HEK293T (cell line): ENCODE results near the gene SETD6.

Source experiments
- FOXA1 ChIP-seq: fragments of 450-650 bp; IDR thresholded peaks from 2 replicates; pipeline ENCODE4 v1.6.1; 2016; ENCODE audit warnings: mild to moderate bottlenecking
- FOXM1 ChIP-seq: fragments of 450-650 bp; IDR thresholded peaks from 2 replicates; pipeline ENCODE4 v1.6.1; 2017; ENCODE audit warnings: mild to moderate bottlenecking, borderline replicate concordance
- HDGF ChIP-seq: fragments of 450-650 bp; IDR thresholded peaks from 2 replicates; pipeline ENCODE4 v1.6.1; 2017; ENCODE audit warnings: antibody characterized with exemption, borderline replicate concordance
- SP1 ChIP-seq: fragments of 450-650 bp; IDR thresholded peaks from 2 replicates; pipeline ENCODE4 v1.6.1; 2017
- TF ChIP-seq, protein P1 (sequence below): fragments of 450-650 bp; IDR thresholded peaks from 2 replicates; pipeline ENCODE4 v1.6.1; 2016

DNA sequence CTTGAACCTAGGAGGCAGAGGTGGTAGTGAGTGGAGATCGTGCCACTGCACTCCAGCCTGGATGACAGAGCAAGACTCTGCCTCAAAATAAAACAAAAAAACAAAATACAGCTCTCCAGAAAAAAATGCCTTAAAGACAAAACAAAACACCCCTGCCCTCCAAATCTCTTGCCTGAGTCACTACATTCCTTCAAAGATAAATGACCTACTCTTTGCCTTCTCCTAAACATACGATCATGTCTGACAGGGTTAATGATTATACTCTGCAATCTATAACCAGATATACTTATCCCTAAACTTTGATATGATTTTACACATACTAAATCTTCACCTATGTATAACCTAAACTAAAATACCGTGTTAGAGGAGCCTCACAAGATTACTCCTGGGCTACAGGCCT is 1.4 kb upstream of the SETD6 start:
- TF ChIP-seq FOXM1, result no peak
- TF ChIP-seq SP1, result no peak
- TF ChIP-seq HDGF, result no peak
- no peak for TF ChIP-seq FOXA1
- TF ChIP-seq, protein P1, sequence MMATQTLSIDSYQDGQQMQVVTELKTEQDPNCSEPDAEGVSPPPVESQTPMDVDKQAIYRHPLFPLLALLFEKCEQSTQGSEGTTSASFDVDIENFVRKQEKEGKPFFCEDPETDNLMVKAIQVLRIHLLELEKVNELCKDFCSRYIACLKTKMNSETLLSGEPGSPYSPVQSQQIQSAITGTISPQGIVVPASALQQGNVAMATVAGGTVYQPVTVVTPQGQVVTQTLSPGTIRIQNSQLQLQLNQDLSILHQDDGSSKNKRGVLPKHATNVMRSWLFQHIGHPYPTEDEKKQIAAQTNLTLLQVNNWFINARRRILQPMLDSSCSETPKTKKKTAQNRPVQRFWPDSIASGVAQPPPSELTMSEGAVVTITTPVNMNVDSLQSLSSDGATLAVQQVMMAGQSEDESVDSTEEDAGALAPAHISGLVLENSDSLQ, result no peak
